Peyer's patch (tissue), 4 donors: ENCODE measurements around the gene RMND1.

Experiments
- POLR2A ChIP-seq, 2 donors: fragments of 450-650 bp; IDR thresholded peaks; one replicate each; pipeline ENCODE4 v1.5.1; 2017; ENCODE audit warnings: antibody characterized with exemption in 2 of 2, mild to moderate bottlenecking in 2 of 2, moderate library complexity in 2 of 2
- TF ChIP-seq, protein P1 (sequence below), 6 experiments: fragments of 450-650 bp in 4 of 6; fragments of 200-600 bp in 2 of 6; sonication (generic) in 1 of 6; IDR thresholded peaks; one replicate each; pipeline ENCODE4 v1.5.1; 2017 to 2019; ENCODE audit warnings: antibody characterized with exemption in 6 of 6, mild to moderate bottlenecking in 3 of 6, moderate library complexity in 1 of 6

DNA sequence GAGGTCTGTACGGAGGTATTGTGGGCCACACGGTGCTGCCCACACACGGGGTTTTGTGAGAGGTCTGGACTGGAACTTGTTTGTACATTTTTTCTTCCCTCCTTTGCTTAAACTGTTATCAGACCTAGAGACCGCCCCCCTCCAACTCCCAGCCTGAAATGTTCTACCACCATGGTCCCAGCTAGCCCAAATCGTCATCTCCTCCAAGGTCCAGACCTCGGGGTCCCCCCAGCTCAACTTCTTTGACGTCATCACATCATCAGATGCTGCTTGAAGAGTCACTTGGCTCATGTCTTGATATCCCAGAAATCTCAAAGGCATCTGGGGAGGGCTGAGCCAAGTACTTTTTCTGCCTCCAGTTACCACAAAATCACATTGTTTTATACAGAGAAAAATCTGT is 39.1 kb upstream of the RMND1 start:
- TF ChIP-seq, protein P1, sequence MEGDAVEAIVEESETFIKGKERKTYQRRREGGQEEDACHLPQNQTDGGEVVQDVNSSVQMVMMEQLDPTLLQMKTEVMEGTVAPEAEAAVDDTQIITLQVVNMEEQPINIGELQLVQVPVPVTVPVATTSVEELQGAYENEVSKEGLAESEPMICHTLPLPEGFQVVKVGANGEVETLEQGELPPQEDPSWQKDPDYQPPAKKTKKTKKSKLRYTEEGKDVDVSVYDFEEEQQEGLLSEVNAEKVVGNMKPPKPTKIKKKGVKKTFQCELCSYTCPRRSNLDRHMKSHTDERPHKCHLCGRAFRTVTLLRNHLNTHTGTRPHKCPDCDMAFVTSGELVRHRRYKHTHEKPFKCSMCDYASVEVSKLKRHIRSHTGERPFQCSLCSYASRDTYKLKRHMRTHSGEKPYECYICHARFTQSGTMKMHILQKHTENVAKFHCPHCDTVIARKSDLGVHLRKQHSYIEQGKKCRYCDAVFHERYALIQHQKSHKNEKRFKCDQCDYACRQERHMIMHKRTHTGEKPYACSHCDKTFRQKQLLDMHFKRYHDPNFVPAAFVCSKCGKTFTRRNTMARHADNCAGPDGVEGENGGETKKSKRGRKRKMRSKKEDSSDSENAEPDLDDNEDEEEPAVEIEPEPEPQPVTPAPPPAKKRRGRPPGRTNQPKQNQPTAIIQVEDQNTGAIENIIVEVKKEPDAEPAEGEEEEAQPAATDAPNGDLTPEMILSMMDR (IDR thresholded peaks at IDR 0.05), result no peak
- TF ChIP-seq POLR2A (IDR thresholded peaks at IDR 0.05), result no peak
